Esophagus mucosa (tissue), 1 donor: ENCODE data around the gene CEP44. TPM values are rescaled to one million over a fixed set of nuclear protein-coding genes. Genes with fewer than 3 reads are reported as not detected.
"Not testable (repeated sequence)": the region's sequence is repeated elsewhere in the genome, so short reads cannot be mapped to it uniquely, and the experiment has no call there.

Experiments used
- ATAC-seq: fragments of 200-7000 bp; cut with Tn5 transposase; one replicate; pipeline ENCODE4 v1.9.1; 2020
- total RNA-seq: library from RNA; stranded (reverse); gene quantifications from one replicate; pipeline ENCODE4 v1.2.4, GENCODE V29; 2023
- donor health status: DM: yes; HTN: yes; CAD: no.

CEP44 gene
- total RNA-seq, 1 donor from 2014 or later, result 9.9 TPM

- ATAC-seq, result no peak
Measured at GRCh38 chr4:174279433-174280155, 4.1 kb upstream of the CEP44 start.

GRCh38 chr4:174281182-174281737, 2.5 kb upstream of the CEP44 start:
- ATAC-seq, result no peak

- ATAC-seq, result no peak
Measured at GRCh38 chr4:174281901-174282300, 1.8 kb upstream of the CEP44 start.

DNA sequence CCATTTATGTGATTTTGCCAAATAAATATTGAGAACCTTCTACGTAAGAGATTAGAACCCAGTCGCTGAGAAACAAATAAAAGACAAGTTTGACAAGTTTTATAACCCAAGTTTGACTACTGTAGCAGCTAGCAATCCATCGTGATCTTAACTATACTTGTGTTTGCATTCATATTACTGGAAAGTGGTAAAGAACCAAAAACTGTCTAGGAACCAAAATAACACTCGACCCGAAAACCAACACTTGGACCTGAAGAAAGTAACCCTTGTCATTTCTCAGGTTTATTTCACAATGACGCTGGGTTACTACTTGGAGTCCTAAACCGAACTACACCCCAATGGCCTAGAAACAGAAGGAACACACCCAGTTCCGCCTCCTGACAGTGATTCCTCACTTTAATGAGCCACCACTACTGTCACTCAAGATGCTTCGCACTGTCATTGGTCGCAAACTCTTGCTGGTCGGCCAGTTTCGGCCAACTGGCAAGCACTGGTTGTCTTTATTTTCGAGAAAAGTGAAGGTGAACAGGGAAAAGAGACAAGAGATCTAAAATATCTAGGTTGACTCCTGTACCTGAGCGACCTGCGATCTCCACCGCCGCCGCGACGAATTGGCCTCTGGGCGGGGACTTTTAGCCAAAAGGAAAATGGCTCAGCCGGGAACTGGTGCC, 740 bp upstream of the CEP44 start:
- peak; percentile 99 for ATAC-seq

DNA sequence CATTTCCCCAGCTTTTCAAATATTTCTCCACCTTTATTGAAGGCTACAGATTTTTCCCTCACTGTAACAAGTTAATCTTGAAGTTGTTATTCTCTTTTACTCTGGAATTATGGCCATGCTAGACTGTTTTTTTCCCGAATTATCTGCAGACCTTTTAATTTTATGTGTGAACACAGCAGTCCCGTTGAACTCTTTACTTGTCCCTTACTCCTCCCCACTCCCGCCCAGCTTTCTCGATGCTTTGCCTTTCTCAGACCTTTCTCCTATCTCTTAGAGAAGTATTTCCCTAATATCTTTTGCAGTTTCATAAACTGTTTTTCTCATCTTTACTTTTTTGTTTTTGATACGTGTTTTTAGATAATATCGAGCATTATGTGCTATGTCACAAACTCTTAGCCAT, 776 bp downstream of the CEP44 start:
- ATAC-seq, result no peak

DNA sequence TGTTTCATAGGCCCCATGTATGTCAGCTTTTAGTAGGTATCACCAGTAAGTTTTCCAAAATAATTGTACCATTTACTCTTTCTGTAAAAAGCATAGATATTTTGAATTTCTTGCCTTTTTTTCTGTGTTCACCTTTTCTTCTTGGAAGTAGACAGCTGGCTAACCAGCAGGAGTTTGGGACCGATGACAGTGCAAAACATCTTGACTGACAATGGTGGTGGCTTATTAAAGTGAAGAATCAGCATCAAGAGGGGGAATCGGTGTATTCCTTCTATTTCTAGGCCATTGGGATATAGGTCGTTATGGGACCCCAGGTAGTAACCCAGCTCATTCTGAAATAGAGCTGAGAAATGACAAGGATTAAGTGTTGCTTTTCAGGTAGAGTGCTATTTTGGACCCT, 3.2 kb downstream of the CEP44 start:
- ATAC-seq, result no peak

DNA sequence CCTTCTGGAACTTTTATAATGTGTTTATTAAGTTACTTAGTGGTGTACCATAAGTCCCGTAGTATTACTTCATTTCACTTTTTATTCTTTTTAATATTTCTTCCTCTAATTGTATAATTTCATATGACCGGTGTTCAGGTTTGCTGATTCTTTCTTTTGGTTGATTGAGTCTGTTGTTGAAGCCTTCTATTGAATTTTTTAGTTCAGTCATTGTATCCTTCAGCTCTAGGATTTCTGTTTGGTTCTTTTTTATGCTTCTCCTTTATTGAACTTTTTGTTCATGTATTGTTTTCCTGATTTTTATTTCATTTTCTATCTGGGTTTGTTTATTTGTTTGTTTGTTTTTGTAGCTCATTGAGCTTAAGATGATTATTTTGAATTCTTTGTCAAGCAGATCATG, 8.8 kb downstream of the CEP44 start:
- ATAC-seq, result no peak

- not testable (repeated sequence) for ATAC-seq
Measured at GRCh38 chr4:174294641-174295040, 10.9 kb downstream of the CEP44 start.

DNA sequence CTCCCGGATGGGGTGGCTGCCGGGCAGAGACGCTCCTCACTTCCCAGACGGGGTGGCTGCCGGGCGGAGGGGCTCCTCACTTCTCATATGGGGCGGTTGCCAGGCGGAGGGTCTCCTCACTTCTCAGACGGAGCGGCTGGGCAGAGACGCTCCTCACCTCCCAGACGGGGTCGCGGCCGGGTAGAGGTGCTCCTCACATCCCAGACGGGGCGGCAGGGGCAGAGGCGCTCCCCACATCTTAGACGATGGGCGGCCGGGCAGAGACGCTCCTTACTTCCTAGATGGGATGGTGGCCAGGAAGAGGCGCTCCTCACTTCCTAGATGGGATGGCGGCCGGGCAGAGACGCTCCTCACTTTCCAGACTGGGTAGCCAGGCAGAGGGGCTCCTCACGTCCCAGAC, 11.4 kb downstream of the CEP44 start:
- ATAC-seq, result not testable (repeated sequence)

DNA sequence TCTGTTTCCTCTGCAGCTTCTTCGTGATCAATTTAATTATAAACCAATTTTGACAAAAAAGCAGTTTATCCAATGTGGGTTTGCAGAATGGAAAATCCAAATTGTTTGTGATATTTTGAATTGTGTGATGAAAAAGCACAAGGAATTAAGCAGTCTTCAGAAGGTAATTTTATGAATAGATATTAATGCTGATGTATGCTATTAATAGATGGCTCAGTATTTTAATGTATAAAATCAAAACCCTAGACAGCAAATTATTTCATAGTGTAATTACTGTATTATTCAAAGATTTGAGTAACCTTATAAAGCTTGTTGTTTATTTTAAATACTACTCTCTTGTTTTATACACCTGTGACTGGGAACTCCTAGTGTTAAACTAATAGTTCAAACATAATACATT, 20.0 kb downstream of the CEP44 start:
- ATAC-seq, result no peak

- ATAC-seq, result no peak
Measured at GRCh38 chr4:174304664-174305063, 21.0 kb downstream of the CEP44 start.

DNA sequence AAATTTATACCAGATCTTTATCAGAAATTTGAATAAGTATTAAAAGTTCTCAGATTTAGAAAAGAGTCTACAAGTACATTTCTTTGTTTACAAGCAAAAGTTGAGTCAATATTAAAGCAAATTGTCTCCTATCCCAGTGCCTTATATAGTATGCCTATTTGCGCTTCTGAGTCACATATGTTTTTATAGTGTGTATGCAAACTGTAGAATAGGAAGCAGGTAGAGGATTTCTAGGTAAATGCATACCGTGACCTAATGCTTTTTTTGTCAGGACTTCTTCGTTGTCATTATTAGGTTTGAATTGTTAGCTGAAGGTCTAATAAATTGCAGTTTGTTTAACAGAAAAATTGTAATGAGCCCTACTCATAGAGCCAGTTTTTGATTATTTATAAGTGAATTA, 22.2 kb downstream of the CEP44 start:
- ATAC-seq, result no peak

GRCh38 chr4:174307694-174308093, 24.0 kb downstream of the CEP44 start:
- no peak for ATAC-seq

DNA sequence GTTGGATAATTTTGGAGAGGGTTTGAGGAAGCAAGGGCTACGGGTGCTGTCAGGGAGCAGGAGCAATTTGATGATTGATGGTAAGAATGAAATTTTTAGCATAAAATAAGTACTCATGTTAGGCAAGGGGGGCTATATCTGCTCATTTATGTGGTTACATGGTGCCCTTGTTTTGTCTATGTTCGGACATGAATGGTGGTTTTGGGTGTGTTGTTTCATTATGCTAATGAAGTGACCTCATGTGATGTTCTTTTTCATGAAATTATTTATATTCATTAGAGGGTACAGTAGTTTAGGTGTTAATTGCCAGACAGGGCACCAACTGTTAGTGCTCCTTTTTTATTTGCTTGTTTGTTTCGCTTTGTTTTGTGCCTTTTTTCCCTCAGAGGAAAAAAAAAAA, 29.3 kb downstream of the CEP44 start:
- ATAC-seq, result no peak

GRCh38 chr4:174314274-174314673, 30.6 kb downstream of the CEP44 start:
- no peak for ATAC-seq

DNA sequence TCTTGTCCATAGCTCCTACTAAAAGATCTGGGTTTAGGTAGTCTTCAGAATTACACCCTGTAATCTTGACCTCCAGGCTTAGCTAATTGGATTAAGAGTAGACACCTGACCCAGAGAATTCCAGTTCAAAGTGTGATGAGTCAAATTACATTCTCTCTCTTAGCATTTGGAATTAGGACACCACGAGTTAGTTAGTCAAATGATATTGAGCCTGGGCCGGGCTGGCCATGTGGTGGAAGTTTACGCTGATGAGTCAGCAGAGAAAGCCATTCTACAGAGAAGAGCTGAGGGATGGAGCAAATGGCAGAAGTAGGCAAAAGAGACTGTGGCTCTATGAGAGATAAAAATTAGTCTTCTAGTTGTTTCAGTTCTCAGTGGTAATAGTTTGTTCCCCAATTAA, 31.1 kb downstream of the CEP44 start:
- ATAC-seq, result peak; percentile 74

- ATAC-seq, result no peak
Measured at GRCh38 chr4:174316546-174316945, 32.8 kb downstream of the CEP44 start.

DNA sequence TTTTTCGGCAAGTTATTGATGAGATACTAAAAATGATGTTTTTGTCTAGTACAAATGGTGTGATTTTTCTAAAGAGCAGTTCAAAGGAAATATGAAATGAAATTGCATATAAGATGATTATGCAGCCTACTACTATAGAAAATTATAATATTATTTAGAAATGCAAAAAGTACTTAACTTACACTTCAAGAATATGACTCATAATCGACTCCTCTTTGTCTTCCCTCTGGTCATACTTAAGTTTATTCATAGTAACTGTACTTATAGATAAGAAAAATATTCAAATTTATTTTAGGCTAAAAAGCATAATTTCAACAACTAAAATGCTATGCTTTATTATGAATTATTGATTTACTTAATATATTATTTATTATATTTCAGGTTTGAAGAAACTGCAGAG, 33.2 kb downstream of the CEP44 start:
- ATAC-seq, result no peak

GRCh38 chr4:174317531-174317930, 33.8 kb downstream of the CEP44 start:
- no peak for ATAC-seq

DNA sequence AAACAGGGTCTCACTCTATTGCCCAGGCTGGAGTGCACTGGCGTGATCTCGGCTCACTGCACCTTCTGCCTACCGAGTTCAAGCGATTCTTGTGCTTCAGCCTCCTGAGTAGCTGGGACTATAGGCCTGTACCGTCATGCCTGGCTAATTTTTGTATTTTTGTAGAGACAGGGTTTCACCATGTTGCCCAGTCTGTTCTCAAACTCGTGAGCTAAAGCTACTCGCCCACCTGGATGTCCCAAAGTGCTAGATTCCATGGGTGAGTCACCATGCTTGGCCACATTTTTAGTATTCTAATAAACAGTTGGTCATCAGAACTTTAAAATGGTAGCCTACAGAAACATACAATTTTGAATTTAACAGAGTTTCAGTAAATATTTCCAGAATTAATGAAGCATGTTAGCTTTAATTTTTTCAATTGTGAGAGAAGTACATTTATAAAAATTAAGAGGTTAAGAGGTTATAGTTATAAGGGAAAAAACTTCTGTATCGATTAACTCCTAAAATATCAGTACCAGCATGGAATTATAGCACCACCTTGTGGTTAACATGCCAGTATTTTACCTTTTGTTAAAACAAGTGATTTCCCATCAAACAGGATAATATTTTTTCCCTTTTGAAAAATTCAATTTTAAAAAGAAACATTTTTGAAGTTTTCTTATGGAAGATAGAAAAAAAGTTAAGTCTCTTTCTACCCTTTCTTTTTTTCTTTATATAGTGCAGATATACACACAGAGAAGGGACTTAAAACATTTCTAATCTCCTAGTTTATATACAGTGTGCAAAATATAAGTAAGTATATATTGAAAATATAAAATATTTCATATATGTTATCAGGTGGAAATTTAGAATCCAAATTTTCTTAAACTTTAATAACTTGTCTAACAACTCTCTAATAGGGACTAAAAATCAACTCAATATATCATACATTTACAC, 35.4 kb downstream of the CEP44 start:
- ATAC-seq, result no peak

DNA sequence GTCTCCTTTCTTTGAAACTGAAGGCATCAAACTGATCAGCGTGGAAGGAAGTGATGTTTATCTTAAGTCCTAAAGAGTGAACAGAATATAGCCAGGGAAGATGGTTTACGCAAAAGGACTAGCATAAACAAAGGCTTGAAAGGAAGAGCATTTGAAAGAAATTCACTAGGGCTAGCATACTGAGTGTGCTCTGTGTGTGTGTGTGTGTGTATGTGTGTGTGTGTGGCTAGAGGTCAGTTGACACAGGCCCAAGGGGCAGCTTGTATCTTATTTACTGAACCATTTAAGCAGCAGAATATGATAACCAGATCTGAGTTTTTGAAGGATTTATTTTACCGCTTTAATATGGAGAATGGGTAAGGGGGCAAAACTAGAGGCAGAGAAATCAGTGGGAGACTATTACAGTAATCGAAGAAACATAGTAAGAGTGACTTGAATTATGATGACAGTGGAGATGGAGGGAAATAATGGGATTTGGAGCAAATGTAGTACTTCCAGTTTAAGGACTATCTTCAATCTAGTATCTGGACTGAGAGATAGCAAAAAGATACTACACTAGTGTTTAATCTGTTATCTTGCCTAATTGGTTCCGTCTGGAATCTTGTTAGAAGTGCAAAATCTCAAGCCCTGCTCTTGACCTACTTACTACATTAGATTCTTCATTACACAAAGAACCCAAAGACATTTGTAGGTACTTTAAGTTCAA, 36.9 kb downstream of the CEP44 start:
- no peak for ATAC-seq

GRCh38 chr4:174324236-174324635, 40.5 kb downstream of the CEP44 start:
- ATAC-seq, result no peak
